ENCODE measurements around the gene FLT3. TPM values are rescaled to one million over a fixed set of nuclear protein-coding genes. Genes with fewer than 3 reads are reported as not detected.

FLT3 gene
- not detected in 5 replicates for total RNA-seq (2022; extraction: Qiagen RNA extraction; ENCODE audit: low read depth)

DNA sequence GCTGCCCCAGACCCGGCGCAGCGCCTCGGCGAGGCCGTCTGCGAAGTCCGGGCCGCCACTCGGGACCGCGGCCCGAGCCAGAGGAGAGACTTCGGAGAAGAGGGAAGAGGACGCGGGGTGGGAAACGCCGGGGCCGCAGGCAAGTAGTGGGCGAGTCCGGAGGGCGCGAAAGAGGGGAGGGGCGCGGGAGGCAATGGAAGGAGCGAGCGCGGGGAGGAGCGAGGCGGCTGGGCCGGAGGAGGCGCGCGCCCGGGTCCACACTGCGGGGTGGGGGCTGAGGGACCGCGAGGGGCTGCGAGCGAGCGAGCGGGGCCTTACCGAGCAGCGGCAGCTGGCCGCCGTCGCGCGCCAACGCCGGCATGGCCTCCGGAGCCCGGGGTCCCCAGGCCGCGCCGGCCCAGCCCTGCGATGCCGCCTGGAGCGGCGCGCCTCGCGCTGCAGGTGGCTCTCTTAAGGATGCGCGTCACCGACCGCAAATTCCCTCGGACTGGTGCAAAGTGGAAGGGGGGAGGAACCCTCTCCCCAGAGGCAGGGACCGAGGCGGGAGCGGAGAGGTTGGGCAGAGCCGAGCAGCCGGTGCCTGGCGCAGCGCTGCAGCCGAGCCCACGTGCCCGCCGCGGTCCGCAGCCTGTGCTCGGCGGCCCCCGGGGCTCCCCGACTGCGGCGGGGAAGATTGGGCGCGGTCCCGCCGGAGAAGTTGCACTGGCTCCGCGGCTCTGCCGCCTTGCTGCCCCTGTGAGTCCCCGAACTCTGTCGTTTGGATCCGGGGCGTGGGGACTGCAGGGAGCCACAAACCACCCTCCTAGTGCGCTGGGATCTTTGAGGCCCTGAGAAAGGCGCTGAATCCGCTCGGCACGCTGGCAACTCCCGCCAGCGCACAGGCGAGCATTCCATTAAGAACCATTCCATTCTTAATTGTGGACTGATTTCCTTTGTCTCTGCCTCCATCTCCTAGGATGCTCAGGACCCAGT lies at the start of gene FLT3:
Gene FLT3 (minus strand): TSS at position 427 of the 972 bp plus-strand sequence. CDS start 66 bp downstream, at position 361.

DNA sequence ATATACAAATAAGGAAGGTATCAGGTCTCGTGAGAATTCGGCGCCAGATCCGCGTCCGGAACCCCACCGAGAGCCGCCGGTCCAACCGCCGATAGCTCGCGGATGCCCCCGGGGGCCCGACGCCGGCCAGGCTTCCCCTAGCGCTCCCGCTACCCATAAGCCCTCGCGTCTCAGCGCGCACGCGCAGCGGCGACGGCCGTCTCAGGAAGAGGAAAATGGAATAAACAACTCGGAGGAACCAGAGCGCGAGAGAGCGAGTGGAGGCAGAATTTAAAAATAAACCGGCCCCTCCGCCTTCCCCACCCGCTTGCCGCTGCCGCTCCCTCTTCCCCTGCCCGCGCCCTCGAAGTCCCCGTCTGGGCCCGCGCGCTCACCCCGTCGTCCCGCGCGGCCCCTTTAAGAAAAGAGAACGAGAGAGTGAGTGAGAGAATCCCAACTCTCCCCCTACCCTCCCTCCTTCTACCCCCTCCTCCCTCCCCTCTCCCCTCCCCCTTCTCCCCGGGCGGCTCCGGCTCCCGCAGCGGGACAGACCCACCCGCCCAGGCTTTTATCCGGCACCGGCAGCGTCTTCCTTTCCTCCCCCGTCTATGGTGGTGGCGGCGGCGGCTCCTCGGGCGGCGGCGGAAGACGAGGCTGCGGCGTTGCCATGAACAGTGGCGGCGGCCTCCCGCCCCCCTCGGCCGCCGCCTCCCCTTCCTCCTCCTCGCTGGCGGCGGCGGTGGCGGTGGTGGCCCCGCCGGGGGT lies 37.8 kb upstream of the FLT3 start, which contains the start of gene PAN3:
Gene PAN3 (plus strand): TSS at position 534 of the 744 bp plus-strand sequence. CDS start 113 bp downstream, at position 647.

DNA sequence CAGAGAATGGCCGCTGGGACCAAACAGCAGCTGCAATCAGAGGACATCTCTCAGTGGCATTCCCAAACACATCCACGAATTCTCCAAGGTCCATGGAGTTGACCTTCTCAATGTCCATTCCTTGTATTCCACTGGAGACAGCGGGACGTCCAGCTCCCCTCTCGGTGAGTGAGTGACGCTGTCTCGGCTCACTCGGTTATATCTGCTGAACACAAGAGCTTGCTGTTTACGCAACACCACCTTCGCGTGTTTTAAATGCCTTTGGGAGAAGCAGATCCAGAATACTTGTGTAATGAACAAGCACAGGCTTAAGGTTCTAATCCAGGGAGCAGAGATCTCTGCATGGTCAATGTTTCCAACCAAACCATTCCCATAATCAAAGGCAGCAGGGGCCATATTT lies 111.9 kb downstream of the FLT3 start, which contains the start of gene URAD:
Gene URAD (minus strand): TSS at position 174 of the 400 bp plus-strand sequence. CDS start 56 bp downstream, at position 118.

DNA sequence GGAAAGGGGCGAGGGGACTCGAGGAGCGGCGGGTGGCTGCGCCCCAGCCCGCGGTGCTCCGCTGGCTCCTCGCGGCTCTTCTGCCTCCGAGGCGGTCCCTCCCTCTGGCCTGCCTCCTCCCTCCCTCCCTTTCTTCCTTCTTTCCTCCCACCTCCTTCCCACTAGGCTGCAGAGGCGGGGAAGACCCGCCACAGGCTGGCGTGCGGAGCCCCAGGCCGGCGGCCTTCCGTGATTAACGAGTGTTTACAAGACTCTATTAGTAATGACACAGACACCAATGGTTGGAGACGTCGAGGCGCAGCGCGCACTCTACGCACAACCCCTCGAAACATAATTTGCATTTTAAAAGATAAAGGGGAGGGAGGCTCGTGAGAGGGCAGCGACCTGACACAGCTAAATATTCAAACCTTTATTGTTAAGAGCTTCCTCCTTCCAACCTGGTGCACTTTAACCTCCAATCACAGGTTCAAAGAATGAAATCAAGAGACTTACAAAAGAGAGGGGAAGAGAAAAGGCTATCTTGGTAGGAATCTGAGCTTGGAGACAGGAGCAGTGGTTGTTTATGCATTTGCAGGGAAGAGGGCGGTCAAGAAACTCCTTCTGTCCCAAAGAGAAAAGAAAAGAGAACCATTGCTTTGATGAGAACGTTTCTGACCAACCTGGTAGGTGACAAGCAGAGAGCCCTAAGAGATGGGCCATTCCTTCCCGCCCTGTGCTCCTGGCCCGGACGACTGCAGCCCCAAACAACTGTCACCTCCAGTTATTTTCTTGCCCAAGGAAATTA lies 131.1 kb downstream of the FLT3 start, which contains the start of gene CDX2:
Gene CDX2 (minus strand): TSS at position 234 of the 784 bp plus-strand sequence. CDS start 309 bp downstream, outside the sequence.

Other genes with a start within 250 kb of the FLT3 start
- gene PDX1, start 180.6 kb downstream of the FLT3 start, total RNA-seq (2022; extraction: Qiagen RNA extraction; ENCODE audit: low read depth), result 0.07 to 0.09 TPM (median 0.08 TPM) in 3 of 5 replicates, not detected in the others
- 0.79 to 1.9 TPM (median 1.1 TPM) in 5 replicates for gene CDX2, start 131.3 kb downstream of the FLT3 start, total RNA-seq (2022; extraction: Qiagen RNA extraction; ENCODE audit: low read depth)
- not detected in 5 replicates for gene URAD, start 111.9 kb downstream of the FLT3 start, total RNA-seq (2022; extraction: Qiagen RNA extraction; ENCODE audit: low read depth)
- gene PAN3, start 38.0 kb upstream of the FLT3 start, total RNA-seq (2022; extraction: Qiagen RNA extraction; ENCODE audit: low read depth), result 7.3 to 8.8 TPM (median 8.3 TPM) in 5 replicates

All from A549 treated with CpdA at 1 μM for 4 hours (cell line).